HUES64 (cell line): ENCODE data around the gene ASB4. TPM values are rescaled to one million over a fixed set of nuclear protein-coding genes. Genes with fewer than 3 reads are reported as not detected.
"Not testable (repeated sequence)": the region's sequence is repeated elsewhere in the genome, so short reads cannot be mapped to it uniquely, and the experiment has no call there.

Experiments
- H3K27ac ChIP-seq: 2 replicates; pipeline ENCODE4 v1.7.0; 2013; ENCODE audit warnings: low read depth, low read length, inconsistent platforms
- H3K27me3 ChIP-seq: 2 replicates; pipeline ENCODE4 v1.6.1; 2013; ENCODE audit warnings: mild to moderate bottlenecking, low read length; ENCODE audit not compliant: insufficient read depth
- H3K36me3 ChIP-seq: 2 replicates; pipeline ENCODE4 v1.6.1; 2013; ENCODE audit warnings: mild to moderate bottlenecking, low read length; ENCODE audit not compliant: insufficient read depth
- H3K4me1 ChIP-seq: 2 replicates; pipeline ENCODE4 v1.6.1; 2013; ENCODE audit warnings: mild to moderate bottlenecking, low read length, moderate library complexity; ENCODE audit not compliant: insufficient read depth
- H3K4me3 ChIP-seq: 2 replicates; pipeline ENCODE4 v1.5.1; 2013; ENCODE audit warnings: mild to moderate bottlenecking, low read length, moderate library complexity
- H3K9ac ChIP-seq: 2 replicates; pipeline ENCODE4 v1.6.1; 2013; ENCODE audit warnings: mild to moderate bottlenecking, low read depth, low read length
- H3K9me3 ChIP-seq: 2 replicates; pipeline ENCODE4 v1.6.1; 2013; ENCODE audit warnings: low read depth, low read length; ENCODE audit not compliant: insufficient read depth
- WGBS: fragments of 150-250, 120-280 bp; methylation state at CpG from one replicate; pipeline ENCODE4 v1.1.7; 2013; ENCODE audit warnings: missing lambda C conversion rate; 5-methylcytosine and 5-hydroxymethylcytosine counted together
- polyA plus RNA-seq, 2 experiments: library from polyadenylated mRNA; stranded (reverse); fragments of 50-300 nt; gene quantifications; one replicate each; pipeline ENCODE4 v1.2.3, GENCODE V29; 2013

ASB4 gene
- polyA plus RNA-seq (2013, experiment 1 of 2): not detected
- polyA plus RNA-seq (2013, experiment 2 of 2): not detected

DNA sequence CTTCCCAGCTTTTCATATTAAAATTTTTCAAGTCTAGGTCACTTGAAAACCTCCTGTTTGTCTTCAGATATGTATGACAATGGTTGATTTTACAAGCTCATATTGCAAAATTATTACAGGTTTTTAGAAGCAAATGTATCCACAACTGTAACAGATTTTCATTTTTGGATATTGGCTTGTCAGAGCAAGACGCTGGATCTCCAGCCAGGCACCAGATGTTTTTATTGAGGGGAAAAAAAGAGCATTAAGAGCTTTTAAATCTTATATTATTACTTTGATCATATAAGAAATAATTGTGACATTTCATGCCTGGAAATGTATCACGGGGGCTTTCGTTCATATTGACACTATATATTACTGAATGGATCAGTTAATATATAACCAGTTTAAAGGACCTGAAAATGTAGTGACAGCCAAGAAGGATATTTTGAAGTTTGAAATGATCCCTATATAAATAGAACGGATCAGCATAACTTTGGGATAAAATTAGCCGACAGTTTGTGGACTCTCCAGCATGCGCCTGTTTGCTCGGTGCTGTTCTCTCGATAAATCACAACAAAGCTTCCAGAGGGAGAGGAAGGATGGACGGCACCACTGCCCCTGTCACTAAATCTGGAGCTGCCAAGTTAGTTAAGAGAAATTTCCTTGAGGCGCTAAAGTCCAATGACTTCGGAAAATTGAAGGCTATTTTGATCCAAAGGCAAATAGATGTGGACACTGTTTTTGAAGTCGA lies at the start of gene ASB4:
ASB4 (plus strand) TSS at position 553 of the 733 bp plus-strand sequence; CDS start at position 582, 29 bp downstream.
- Histone ChIP-seq H3K9ac (no peak within 1 kb of the TSS), H3K27me3 (no peaks in the 10 kb centered on the region), H3K36me3 (no peaks in the 10 kb centered on the region), H3K4me3 (no peak within 1 kb of the TSS), H3K9me3 (no peaks in the 10 kb centered on the region), H3K27ac (no peak within 1 kb of the TSS), H3K4me1 (0 out of 2 replicates have a peak, but pooled peaks cover 8% of the 10 kb centered on the region)
- WGBS: 94% methylated on average over 9 of the region's 12 CpGs

GRCh38 chr7:95436407-95436806 lies 49.3 kb upstream of the ASB4 start:
- Histone ChIP-seq H3K27me3 (no peaks in the 10 kb centered on the region), H3K9ac (no peak overlapping the region), H3K36me3 (0 out of 2 replicates have a peak, but pooled peaks cover 4% of the 10 kb centered on the region), H3K27ac (no peak overlapping the region), H3K9me3 (no peaks in the 10 kb centered on the region), H3K4me3 (no peak overlapping the region), H3K4me1 (peaks cover 4% of the 10 kb centered on the region; the same call in 1 of the 2 replicates)
- 96% methylated on average over 4 of the region's 4 CpGs for WGBS

DNA sequence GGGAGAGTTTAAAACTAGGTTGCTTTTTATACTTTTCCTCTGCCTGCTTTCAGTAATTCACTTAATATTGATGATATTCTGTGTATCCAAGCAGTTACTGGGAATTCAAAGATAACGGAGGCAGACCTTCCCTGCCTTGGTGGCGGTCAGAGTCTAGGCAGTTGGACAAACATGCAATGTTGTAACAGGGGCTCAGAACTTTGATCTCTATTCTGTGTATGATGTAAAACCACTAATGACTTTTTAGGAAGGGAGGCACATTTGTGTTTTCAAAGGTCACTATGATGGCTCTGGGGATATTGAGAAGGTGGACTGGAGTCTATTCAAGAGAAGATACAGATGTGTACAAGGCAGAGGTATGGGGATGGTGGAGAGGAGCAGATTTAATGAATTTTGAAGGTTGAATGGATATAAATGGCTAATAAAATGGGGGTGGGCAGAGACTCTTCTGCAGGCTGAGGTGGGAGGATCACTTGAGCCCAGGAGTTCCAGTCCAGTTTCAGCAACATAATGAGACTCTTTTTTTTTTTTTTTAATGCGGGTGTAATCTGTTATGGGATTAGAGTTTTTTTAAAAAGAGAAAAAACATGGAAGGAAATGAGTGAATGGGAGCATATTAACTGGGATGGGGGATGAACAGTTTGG lies 45.2 kb upstream of the ASB4 start:
- H3K4me1 ChIP-seq: no peaks in the 10 kb centered on the region
- H3K9ac ChIP-seq: no peak overlapping the region
- H3K27me3 ChIP-seq: no peaks in the 10 kb centered on the region
- no peaks in the 10 kb centered on the region for H3K36me3 ChIP-seq
- no peak overlapping the region for H3K4me3 ChIP-seq
- no peak overlapping the region for H3K27ac ChIP-seq
- no peaks in the 10 kb centered on the region for H3K9me3 ChIP-seq
- WGBS: 89% methylated on average over 3 of the region's 3 CpGs

DNA sequence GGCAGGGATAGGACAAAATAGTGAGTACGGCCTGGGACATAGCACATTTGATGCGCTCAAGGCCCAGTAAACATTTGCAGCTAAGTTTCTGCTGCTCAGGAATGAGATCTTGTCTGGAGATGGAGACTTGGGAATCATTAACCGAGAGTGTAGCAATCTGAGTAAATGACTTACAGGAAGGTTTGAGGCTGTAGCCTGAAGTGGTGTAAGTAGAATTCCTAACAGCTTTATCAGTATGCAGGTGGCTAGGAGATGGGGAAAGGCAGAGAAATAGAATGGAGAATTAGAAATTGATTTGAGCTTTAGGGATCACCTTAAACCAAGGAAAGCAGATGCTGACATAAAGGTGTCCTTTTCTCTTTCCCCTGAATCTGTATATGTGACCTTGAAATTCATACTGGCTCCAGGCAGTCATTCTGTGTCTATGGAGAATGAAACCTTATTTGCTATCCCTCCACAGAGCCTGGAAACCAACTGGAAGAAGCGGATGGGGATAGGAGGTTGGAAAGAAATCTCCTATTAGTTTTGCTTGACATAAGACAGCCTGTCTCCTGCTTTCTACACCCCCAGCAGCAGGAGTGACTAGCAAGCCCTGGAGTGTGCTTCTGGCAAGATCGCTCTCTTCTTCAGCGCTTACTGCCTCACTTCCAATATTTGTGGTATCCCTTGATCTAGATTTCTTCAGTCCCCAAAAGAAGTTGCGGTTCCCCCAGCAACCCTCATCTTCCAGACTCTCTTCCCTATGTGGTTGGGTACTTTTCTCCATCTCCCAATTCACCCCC lies 44.5 kb upstream of the ASB4 start:
- Histone ChIP-seq H3K4me1 (no peaks in the 10 kb centered on the region), H3K27me3 (no peaks in the 10 kb centered on the region), H3K9me3 (no peaks in the 10 kb centered on the region), H3K4me3 (no peak overlapping the region), H3K36me3 (no peaks in the 10 kb centered on the region), H3K27ac (no peak overlapping the region), H3K9ac (no peak overlapping the region)
- WGBS: 89% methylated on average over 6 of the region's 7 CpGs

- no peak overlapping the region for H3K9ac ChIP-seq
- no peak overlapping the region for H3K4me3 ChIP-seq
- no peaks in the 10 kb centered on the region for H3K27me3 ChIP-seq
- H3K4me1 ChIP-seq: no peaks in the 10 kb centered on the region
- H3K27ac ChIP-seq: no peak overlapping the region
- 97% methylated on average over 2 of the region's 2 CpGs for WGBS
- H3K36me3 ChIP-seq: no peaks in the 10 kb centered on the region
- H3K9me3 ChIP-seq: no peaks in the 10 kb centered on the region
These were observed 40.9 kb upstream of the ASB4 start for GRCh38 chr7:95444796-95445195.

GRCh38 chr7:95446618-95447017 lies 39.1 kb upstream of the ASB4 start:
- 95% methylated on average over 3 of the region's 3 CpGs for WGBS

GRCh38 chr7:95454438-95455045 lies 31.2 kb upstream of the ASB4 start:
- Histone ChIP-seq H3K27ac (no peak overlapping the region), H3K9ac (no peak overlapping the region), H3K9me3 (peaks cover 7% of the 10 kb centered on the region), H3K27me3 (no peaks in the 10 kb centered on the region), H3K4me1 (no peaks in the 10 kb centered on the region), H3K36me3 (no peaks in the 10 kb centered on the region), H3K4me3 (no peak overlapping the region)
- 90% methylated on average over 1 of the region's 2 CpGs for WGBS

More at GRCh38 chr7:95446618-95447017, 39.1 kb upstream of the ASB4 start:
- Histone ChIP-seq H3K4me1 (no peaks in the 10 kb centered on the region), H3K9ac (no peak overlapping the region), H3K36me3 (no peaks in the 10 kb centered on the region), H3K27ac (no peak overlapping the region), H3K27me3 (no peaks in the 10 kb centered on the region), H3K9me3 (no peaks in the 10 kb centered on the region), H3K4me3 (no peak overlapping the region)

GRCh38 chr7:95457947-95458346 lies 27.8 kb upstream of the ASB4 start:
- Histone ChIP-seq H3K36me3 (no peaks in the 10 kb centered on the region), H3K27ac (no peak overlapping the region), H3K9ac (no peak overlapping the region), H3K27me3 (no peaks in the 10 kb centered on the region), H3K4me3 (no peak overlapping the region), H3K9me3 (peaks cover 17% of the 10 kb centered on the region), H3K4me1 (no peaks in the 10 kb centered on the region)

GRCh38 chr7:95460653-95461052 lies 25.1 kb upstream of the ASB4 start:
- 92% methylated on average over 2 of the region's 2 CpGs for WGBS

GRCh38 chr7:95467912-95468607 lies 17.7 kb upstream of the ASB4 start:
- no CpG with 5 or more reads among the region's 1 CpG for WGBS
- Histone ChIP-seq H3K27me3 (no peaks in the 10 kb centered on the region), H3K9me3 (no peaks in the 10 kb centered on the region), H3K27ac (no peak overlapping the region), H3K36me3 (no peaks in the 10 kb centered on the region), H3K9ac (no peak overlapping the region), H3K4me3 (no peak overlapping the region), H3K4me1 (peaks cover 37% of the 10 kb centered on the region)

More at GRCh38 chr7:95460653-95461052, 25.1 kb upstream of the ASB4 start:
- not testable (repeated sequence) for H3K27ac ChIP-seq, H3K27me3 ChIP-seq, H3K9ac ChIP-seq, H3K36me3 ChIP-seq, H3K4me1 ChIP-seq, H3K4me3 ChIP-seq
- H3K9me3 ChIP-seq: peaks cover 17% of the 10 kb centered on the region
